SK-N-SH (cell line): ENCODE data around the gene MPDZ. TPM values are rescaled to one million over a fixed set of nuclear protein-coding genes. Genes with fewer than 3 reads are reported as not detected.

Experiments
- CTCF ChIA-PET: fragments of 300-600, 350-600 bp; formaldehyde crosslinking; extraction: SDS; loops from one replicate; lab custom pipeline; 2021; lab: Yijun Ruan, JAX
- POLR2A ChIA-PET: fragments of 350-600 bp; sonication (Branson Sonifier 250); formaldehyde crosslinking; extraction: SDS; loops from one replicate; lab custom pipeline; 2020; ENCODE audit warnings: antibody characterized with exemption, inconsistent platforms; lab: Yijun Ruan, JAX
- DNase-seq: peaks from one replicate; pipeline ENCODE4 v3.0.0; 2012
- H2AFZ ChIP-seq: fragments of 200-600 bp; sonication (generic); 2 replicates; pipeline ENCODE4 v1.8.1; 2016; ENCODE audit warnings: antibody characterized with exemption, mild to moderate bottlenecking, low read depth
- H3F3A ChIP-seq: fragments of 200-600 bp; sonication (generic); replicated peaks from 2 replicates; pipeline ENCODE3; 2016; ENCODE audit warnings: antibody characterized with exemption, mild to moderate bottlenecking; ENCODE audit not compliant: insufficient read depth
- H3K27ac ChIP-seq, 2 experiments: fragments of 200-500 bp in 1 of 2; fragments of 200-600 bp in 1 of 2; sonication (Bioruptor generic) in 1 of 2; sonication (generic), shearing (Covaris generic) in 1 of 2; 2 replicates each; pipeline versions ENCODE4 v1.5.1 to v1.6.1; 2014 to 2016; ENCODE audit warnings: low read depth in 2 of 2, inconsistent platforms in 1 of 2, low read length in 1 of 2, mild to moderate bottlenecking in 1 of 2, mixed read lengths in 1 of 2
- H3K27me3 ChIP-seq: fragments of 200-600 bp; sonication (generic), shearing (Covaris generic); 2 replicates; pipeline ENCODE4 v1.6.1; 2016; ENCODE audit warnings: mixed run types; ENCODE audit not compliant: insufficient read depth
- H3K36me3 ChIP-seq, 2 experiments: fragments of 200-500 bp in 1 of 2; fragments of 200-600 bp in 1 of 2; sonication (Bioruptor generic) in 1 of 2; sonication (generic) in 1 of 2; replicated peaks in 1 of 2; 2 replicates each; pipeline versions ENCODE3 to v1.5.1; 2014 to 2016; ENCODE audit warnings: low read length in 1 of 2, mild to moderate bottlenecking in 1 of 2; ENCODE audit not compliant: insufficient read depth in 2 of 2, control insufficient read depth in 1 of 2
- H3K4me1 ChIP-seq, 2 experiments: fragments of 200-500 bp in 1 of 2; fragments of 200-600 bp in 1 of 2; sonication (Bioruptor generic) in 1 of 2; sonication (generic), shearing (Covaris generic) in 1 of 2; 2 replicates each; pipeline versions ENCODE4 v1.5.1 to v1.6.1; 2014 to 2016; ENCODE audit warnings: low read depth in 1 of 2, low read length in 1 of 2, mixed run types in 1 of 2; ENCODE audit not compliant: insufficient read depth in 2 of 2, control insufficient read depth in 1 of 2
- H3K4me2 ChIP-seq: fragments of 200-600 bp; sonication (generic), shearing (Covaris generic); 2 replicates; pipeline ENCODE4 v1.6.1; 2017; ENCODE audit warnings: mixed run types
- H3K4me3 ChIP-seq, 2 experiments: fragments of 200-500 bp in 1 of 2; fragments of 200-600 bp in 1 of 2; sonication (Bioruptor generic) in 1 of 2; sonication (generic), shearing (Covaris generic) in 1 of 2; 2 replicates each; pipeline versions ENCODE4 v1.5.1 to v1.8.1; 2014 to 2016; ENCODE audit warnings: low read depth in 2 of 2, inconsistent platforms in 1 of 2, low read length in 1 of 2, mild to moderate bottlenecking in 1 of 2, mixed read lengths in 1 of 2, moderate library complexity in 1 of 2
- H3K79me2 ChIP-seq: fragments of 200-600 bp; sonication (generic); 2 replicates; pipeline ENCODE4 v1.8.1; 2017; ENCODE audit warnings: mild to moderate bottlenecking; ENCODE audit not compliant: insufficient read depth
- H3K9ac ChIP-seq: fragments of 200-600 bp; sonication (generic); 2 replicates; pipeline ENCODE4 v1.6.1; 2017; ENCODE audit warnings: mixed run types
- H3K9me2 ChIP-seq: fragments of 200-600 bp; sonication (generic); 2 replicates; pipeline ENCODE4 v1.6.1; 2017; ENCODE audit warnings: mixed run types
- H3K9me3 ChIP-seq: fragments of 200-600 bp; sonication (generic); 2 replicates; pipeline ENCODE4 v1.6.1; 2017; ENCODE audit warnings: mixed run types, mild to moderate bottlenecking, moderate library complexity
- H4K20me1 ChIP-seq: fragments of 200-600 bp; sonication (generic); 2 replicates; pipeline ENCODE4 v1.6.1; 2017; ENCODE audit warnings: mild to moderate bottlenecking, mixed run types; ENCODE audit not compliant: insufficient read depth
- ELF1 ChIP-seq: IDR thresholded peaks from 2 replicates; pipeline ENCODE4 v1.4.0; 2012
- EP300 ChIP-seq, 2 experiments: IDR thresholded peaks; 2 replicates each; pipeline versions ENCODE4 v1.4.0 to v1.6.1; 2012; ENCODE audit warnings: borderline replicate concordance in 1 of 2, low read depth in 1 of 2, low read length in 1 of 2
- EZH2phosphoT487 ChIP-seq: fragments of 200-600 bp; sonication (generic); IDR thresholded peaks from 2 replicates; pipeline ENCODE4 v1.6.1; 2017; ENCODE audit warnings: low read depth, mixed run types, mild to moderate bottlenecking, antibody characterized with exemption, moderate library complexity, borderline replicate concordance
- FOXJ3 ChIP-seq: sonication (generic); formaldehyde crosslinking; IDR thresholded peaks from 2 replicates; pipeline ENCODE4 v1.5.1; 2020; ENCODE audit warnings: mild to moderate bottlenecking, missing genetic modification reagents
- FOXM1 ChIP-seq: IDR thresholded peaks from 2 replicates; pipeline ENCODE4 v1.4.0; 2012; ENCODE audit warnings: low read depth, mild to moderate bottlenecking
- RAD21 ChIP-seq: IDR thresholded peaks from 2 replicates; pipeline ENCODE4 v1.6.1; 2012; ENCODE audit warnings: mild to moderate bottlenecking, low read length
- RCOR1 ChIP-seq: fragments of 150-350 bp; IDR thresholded peaks from 2 replicates; pipeline ENCODE4 v1.6.1; 2017; ENCODE audit warnings: antibody characterized with exemption, low read length
- RFX5 ChIP-seq: IDR thresholded peaks from 2 replicates; pipeline ENCODE4 v1.6.1; 2012; ENCODE audit warnings: mild to moderate bottlenecking, improper control_type of control experiment, low read length
- RXRA ChIP-seq: IDR thresholded peaks from 2 replicates; pipeline ENCODE4 v1.4.0; 2012; ENCODE audit warnings: low read depth, mild to moderate bottlenecking, borderline replicate concordance
- SMC3 ChIP-seq: IDR thresholded peaks from 2 replicates; pipeline ENCODE4 v1.6.1; 2012; ENCODE audit warnings: low read depth, low read length, improper control_type of control experiment
- YY1 ChIP-seq: IDR thresholded peaks from 2 replicates; pipeline ENCODE4 v1.4.0; 2012; ENCODE audit warnings: low read depth, mild to moderate bottlenecking
- WGBS: methylation state at CpG from one replicate; pipeline ENCODE4 v1.1.6; 2017; ENCODE audit warnings: low lambda C conversion rate; 5-methylcytosine and 5-hydroxymethylcytosine counted together
- polyA plus RNA-seq, 3 experiments: library from polyadenylated mRNA; depleted of rRNA; stranded (reverse); fragments of >200 nt; gene quantifications; 2 replicates each; pipeline ENCODE4 v1.2.3, GENCODE V29; 2012
- TF ChIP-seq, protein P1 (sequence below): fragments of 200-600 bp; sonication (generic); IDR thresholded peaks from 2 replicates; pipeline ENCODE4 v1.6.1; 2017; ENCODE audit warnings: antibody characterized with exemption, mild to moderate bottlenecking, moderate library complexity
- TF ChIP-seq, protein P2 (sequence below): IDR thresholded peaks from 2 replicates; pipeline ENCODE4; 2012
- TF ChIP-seq, protein P3 (sequence below): IDR thresholded peaks from 2 replicates; pipeline ENCODE4 v1.6.1; 2012; ENCODE audit warnings: mild to moderate bottlenecking, low read depth, low read length, moderate library complexity
- TF ChIP-seq, protein P4 (sequence below): IDR thresholded peaks from 2 replicates; pipeline ENCODE4 v1.4.0; 2012; ENCODE audit warnings: low read depth, borderline replicate concordance

Gene MPDZ
- polyA plus RNA-seq, 1 of the 3 experiments (the other 2 are of a cell fraction): 20.5 TPM

DNA sequence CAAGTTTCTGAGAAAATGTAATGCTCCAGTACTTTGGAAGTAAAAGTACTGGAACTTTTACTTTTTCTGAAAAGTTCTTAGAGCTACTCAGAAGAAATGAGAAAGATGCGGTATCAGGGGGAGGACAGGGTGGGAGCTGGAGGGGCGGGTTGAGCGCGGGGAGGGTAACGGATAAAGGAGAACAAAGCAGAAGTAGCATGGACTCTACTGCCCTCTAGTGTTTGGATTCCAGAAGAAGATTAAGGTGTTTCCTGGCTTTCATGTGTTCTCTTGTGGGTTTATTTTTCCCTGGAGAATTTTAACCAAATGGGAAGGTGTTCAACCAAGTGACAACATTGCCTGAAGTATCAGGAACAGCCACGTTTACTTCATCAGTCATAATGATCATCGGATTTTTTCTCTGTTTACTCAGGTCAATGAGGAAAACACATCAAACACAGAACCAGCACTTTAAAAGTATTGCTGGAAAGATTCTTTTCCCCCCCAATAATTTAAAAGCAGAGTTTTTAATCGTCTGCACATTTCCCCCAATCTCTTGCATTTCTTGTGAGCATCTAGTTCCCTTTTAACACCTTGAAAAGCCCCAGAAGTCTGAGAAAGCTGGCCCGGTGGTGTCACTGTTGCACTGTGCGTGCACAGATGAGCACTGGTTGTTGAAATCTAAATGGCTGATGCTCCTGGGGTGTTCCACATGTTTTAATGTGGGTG, 190.6 kb downstream of the MPDZ start:
- H3K27me3 ChIP-seq: no peaks in the 10 kb centered on the region
- TF ChIP-seq RAD21 (peak; percentile 78), SMC3 (peak; percentile 62), YY1 (no peak), FOXM1 (no peak), RCOR1 (no peak)
- TF ChIP-seq, protein P1, sequence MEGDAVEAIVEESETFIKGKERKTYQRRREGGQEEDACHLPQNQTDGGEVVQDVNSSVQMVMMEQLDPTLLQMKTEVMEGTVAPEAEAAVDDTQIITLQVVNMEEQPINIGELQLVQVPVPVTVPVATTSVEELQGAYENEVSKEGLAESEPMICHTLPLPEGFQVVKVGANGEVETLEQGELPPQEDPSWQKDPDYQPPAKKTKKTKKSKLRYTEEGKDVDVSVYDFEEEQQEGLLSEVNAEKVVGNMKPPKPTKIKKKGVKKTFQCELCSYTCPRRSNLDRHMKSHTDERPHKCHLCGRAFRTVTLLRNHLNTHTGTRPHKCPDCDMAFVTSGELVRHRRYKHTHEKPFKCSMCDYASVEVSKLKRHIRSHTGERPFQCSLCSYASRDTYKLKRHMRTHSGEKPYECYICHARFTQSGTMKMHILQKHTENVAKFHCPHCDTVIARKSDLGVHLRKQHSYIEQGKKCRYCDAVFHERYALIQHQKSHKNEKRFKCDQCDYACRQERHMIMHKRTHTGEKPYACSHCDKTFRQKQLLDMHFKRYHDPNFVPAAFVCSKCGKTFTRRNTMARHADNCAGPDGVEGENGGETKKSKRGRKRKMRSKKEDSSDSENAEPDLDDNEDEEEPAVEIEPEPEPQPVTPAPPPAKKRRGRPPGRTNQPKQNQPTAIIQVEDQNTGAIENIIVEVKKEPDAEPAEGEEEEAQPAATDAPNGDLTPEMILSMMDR: peak; percentile 74
- no peaks in the 10 kb centered on the region for H3K9me2 ChIP-seq
- no peak overlapping the region for H3K27ac ChIP-seq
- H3K4me3 ChIP-seq: peak overlapping the region in 1 of 2 experiments; percentile 49; a peak in 2 of 4 replicates
- peak; percentile 79 for DNase-seq
- H3K79me2 ChIP-seq: no peaks in the 10 kb centered on the region
- ChIA-PET POLR2A (no interaction called here), CTCF (interaction anchor here (0.6 to 6.3 kb wide), 82 partner anchors 9 to 1680 kb away, joined by 3 to 89 read pairs (median 4); partner anchors contain the start of gene ZDHHC21)
- no peaks in the 10 kb centered on the region for H3K36me3 ChIP-seq
- peak overlapping the region; percentile 66 for H3K4me2 ChIP-seq
- H3K9me3 ChIP-seq: no peaks in the 10 kb centered on the region
- WGBS: 21% methylated on average over 10 of the region's 10 CpGs
- no peaks in the 10 kb centered on the region for H4K20me1 ChIP-seq
- no peaks in the 10 kb centered on the region for H3F3A ChIP-seq
- peaks cover 0 to 2% of the 10 kb centered on the region in 2 experiments; a peak in 2 of 4 replicates for H3K4me1 ChIP-seq
- peak overlapping the region; percentile 93 for H2AFZ ChIP-seq
- no peak overlapping the region for H3K9ac ChIP-seq

DNA sequence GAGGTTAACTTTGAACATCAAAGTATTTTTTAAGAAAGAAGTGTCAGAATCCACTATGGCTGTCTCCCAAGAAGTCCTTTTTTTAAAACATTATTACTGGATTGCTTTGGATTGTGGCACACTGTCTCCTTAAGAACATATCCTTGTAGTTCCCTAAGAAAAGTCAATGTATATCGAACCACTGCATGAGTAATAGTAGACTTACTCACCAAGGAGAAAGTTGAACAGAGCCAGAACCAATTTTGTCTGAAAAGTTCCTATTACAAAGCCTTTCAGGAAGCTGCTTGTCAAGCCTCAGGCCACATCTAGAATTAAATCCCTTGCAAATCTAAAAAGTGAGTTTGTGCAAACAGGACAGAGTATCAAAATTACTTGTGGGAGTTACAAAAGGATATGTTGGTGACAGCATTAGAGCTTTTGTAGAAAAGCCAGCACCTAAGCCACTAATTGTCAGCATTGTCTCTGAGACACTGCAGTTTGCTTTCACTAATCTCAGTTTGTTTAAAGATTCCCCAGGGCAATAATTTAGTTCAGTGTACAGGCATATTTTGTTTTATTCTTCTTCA, 195.4 kb downstream of the MPDZ start:
- no peak overlapping the region for H2AFZ ChIP-seq
- peak overlapping the region; percentile 2; the same call in 1 of the 2 replicates for H3K4me2 ChIP-seq
- no peak for DNase-seq
- H3K27me3 ChIP-seq: no peaks in the 10 kb centered on the region
- no peak overlapping the region for H3K9ac ChIP-seq
- 14% methylated on average over 1 of the region's 1 CpG for WGBS
- ChIA-PET CTCF (interaction anchor here (2.4 kb wide), 1 partner anchor 50 kb away, joined by 13 read pairs; no protein-coding TSS in a partner anchor), POLR2A (no interaction called here)
- no peaks in the 10 kb centered on the region for H3K9me3 ChIP-seq
- no peaks in the 10 kb centered on the region for H3K79me2 ChIP-seq
- no peaks in the 10 kb centered on the region for H3K36me3 ChIP-seq
- H4K20me1 ChIP-seq: no peaks in the 10 kb centered on the region
- no peak overlapping the region for H3K4me3 ChIP-seq
- H3K27ac ChIP-seq: peak overlapping the region in 1 of 2 experiments; percentile 16; a peak in 1 of 4 replicates
- H3K4me1 ChIP-seq: peaks cover 0 to under 1% of the 10 kb centered on the region in 2 experiments; a peak in 2 of 4 replicates
- H3K9me2 ChIP-seq: no peaks in the 10 kb centered on the region
- no peaks in the 10 kb centered on the region for H3F3A ChIP-seq
- TF ChIP-seq RXRA: 0 out of 2 replicates have a peak, but pooled peaks have one; percentile 12
- TF ChIP-seq RFX5: no peak
- TF ChIP-seq, protein P2, sequence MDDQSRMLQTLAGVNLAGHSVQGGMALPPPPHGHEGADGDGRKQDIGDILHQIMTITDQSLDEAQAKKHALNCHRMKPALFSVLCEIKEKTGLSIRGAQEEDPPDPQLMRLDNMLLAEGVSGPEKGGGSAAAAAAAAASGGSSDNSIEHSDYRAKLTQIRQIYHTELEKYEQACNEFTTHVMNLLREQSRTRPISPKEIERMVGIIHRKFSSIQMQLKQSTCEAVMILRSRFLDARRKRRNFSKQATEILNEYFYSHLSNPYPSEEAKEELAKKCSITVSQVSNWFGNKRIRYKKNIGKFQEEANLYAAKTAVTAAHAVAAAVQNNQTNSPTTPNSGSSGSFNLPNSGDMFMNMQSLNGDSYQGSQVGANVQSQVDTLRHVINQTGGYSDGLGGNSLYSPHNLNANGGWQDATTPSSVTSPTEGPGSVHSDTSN: peak; percentile 65
- no peak for TF ChIP-seq RCOR1
- TF ChIP-seq FOXJ3: no peak
- no peak for TF ChIP-seq RAD21
- TF ChIP-seq YY1: no peak
- TF ChIP-seq ELF1: no peak
- TF ChIP-seq, protein P3, sequence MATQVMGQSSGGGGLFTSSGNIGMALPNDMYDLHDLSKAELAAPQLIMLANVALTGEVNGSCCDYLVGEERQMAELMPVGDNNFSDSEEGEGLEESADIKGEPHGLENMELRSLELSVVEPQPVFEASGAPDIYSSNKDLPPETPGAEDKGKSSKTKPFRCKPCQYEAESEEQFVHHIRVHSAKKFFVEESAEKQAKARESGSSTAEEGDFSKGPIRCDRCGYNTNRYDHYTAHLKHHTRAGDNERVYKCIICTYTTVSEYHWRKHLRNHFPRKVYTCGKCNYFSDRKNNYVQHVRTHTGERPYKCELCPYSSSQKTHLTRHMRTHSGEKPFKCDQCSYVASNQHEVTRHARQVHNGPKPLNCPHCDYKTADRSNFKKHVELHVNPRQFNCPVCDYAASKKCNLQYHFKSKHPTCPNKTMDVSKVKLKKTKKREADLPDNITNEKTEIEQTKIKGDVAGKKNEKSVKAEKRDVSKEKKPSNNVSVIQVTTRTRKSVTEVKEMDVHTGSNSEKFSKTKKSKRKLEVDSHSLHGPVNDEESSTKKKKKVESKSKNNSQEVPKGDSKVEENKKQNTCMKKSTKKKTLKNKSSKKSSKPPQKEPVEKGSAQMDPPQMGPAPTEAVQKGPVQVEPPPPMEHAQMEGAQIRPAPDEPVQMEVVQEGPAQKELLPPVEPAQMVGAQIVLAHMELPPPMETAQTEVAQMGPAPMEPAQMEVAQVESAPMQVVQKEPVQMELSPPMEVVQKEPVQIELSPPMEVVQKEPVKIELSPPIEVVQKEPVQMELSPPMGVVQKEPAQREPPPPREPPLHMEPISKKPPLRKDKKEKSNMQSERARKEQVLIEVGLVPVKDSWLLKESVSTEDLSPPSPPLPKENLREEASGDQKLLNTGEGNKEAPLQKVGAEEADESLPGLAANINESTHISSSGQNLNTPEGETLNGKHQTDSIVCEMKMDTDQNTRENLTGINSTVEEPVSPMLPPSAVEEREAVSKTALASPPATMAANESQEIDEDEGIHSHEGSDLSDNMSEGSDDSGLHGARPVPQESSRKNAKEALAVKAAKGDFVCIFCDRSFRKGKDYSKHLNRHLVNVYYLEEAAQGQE: no peak
- no peak for TF ChIP-seq EP300 (IDR thresholded peaks at IDR 0.05; ENCODE audit: borderline replicate concordance in 1 of 2, low read depth in 1 of 2, low read length in 1 of 2)
- no peak for TF ChIP-seq SMC3
- no peak for TF ChIP-seq FOXM1
- no peak for TF ChIP-seq EZH2phosphoT487
- TF ChIP-seq, protein P4, sequence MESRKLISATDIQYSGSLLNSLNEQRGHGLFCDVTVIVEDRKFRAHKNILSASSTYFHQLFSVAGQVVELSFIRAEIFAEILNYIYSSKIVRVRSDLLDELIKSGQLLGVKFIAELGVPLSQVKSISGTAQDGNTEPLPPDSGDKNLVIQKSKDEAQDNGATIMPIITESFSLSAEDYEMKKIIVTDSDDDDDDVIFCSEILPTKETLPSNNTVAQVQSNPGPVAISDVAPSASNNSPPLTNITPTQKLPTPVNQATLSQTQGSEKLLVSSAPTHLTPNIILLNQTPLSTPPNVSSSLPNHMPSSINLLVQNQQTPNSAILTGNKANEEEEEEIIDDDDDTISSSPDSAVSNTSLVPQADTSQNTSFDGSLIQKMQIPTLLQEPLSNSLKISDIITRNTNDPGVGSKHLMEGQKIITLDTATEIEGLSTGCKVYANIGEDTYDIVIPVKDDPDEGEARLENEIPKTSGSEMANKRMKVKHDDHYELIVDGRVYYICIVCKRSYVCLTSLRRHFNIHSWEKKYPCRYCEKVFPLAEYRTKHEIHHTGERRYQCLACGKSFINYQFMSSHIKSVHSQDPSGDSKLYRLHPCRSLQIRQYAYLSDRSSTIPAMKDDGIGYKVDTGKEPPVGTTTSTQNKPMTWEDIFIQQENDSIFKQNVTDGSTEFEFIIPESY: no peak
